AG10803 (cell line): Measurements from ENCODE around the gene RPP25L.
A peak's percentile ranks its signal among the peaks of the same experiment; 100 is the strongest.

Experiments used
- DNase-seq: peaks from one replicate; pipeline ENCODE4 v3.0.0; 2010; ENCODE audit warnings: low read depth
- H3K4me3 ChIP-seq: 2 replicates; pipeline ENCODE4 v1.5.1; 2011; ENCODE audit warnings: mild to moderate bottlenecking, low read length, control low read depth
- CTCF ChIP-seq: conservative IDR thresholded peaks from 2 replicates; pipeline ENCODE4 v1.5.1; 2011; ENCODE audit warnings: mild to moderate bottlenecking, low read length, control low read depth, inconsistent platforms

Gene RPP25L

GRCh38 chr9:34564617-34565016 is 47.3 kb downstream of the RPP25L start:
- no peak for TF ChIP-seq CTCF
- DNase-seq: no peak
- H3K4me3 ChIP-seq: no peak overlapping the region

DNA sequence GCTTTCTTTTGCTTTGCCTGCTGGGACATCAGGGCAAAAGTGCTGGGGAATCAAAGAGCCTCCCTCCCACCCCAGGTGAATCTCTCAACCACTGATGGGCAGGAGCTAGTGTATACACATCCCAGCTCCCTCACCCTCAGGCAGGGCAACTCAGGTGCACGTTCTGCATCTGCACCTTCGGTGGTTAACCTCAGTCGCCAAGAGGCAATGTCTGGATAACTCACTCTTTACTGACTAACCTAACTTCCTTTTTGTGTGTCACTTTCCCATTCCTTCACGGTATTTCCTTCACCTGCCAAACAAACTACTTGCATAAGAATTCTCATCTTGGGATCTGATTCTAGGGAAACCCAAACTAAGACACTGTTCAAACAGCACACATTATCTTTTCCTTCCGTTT is 48.6 kb downstream of the RPP25L start:
- no peak for TF ChIP-seq CTCF
- no peak for DNase-seq
- no peak overlapping the region for H3K4me3 ChIP-seq

DNA sequence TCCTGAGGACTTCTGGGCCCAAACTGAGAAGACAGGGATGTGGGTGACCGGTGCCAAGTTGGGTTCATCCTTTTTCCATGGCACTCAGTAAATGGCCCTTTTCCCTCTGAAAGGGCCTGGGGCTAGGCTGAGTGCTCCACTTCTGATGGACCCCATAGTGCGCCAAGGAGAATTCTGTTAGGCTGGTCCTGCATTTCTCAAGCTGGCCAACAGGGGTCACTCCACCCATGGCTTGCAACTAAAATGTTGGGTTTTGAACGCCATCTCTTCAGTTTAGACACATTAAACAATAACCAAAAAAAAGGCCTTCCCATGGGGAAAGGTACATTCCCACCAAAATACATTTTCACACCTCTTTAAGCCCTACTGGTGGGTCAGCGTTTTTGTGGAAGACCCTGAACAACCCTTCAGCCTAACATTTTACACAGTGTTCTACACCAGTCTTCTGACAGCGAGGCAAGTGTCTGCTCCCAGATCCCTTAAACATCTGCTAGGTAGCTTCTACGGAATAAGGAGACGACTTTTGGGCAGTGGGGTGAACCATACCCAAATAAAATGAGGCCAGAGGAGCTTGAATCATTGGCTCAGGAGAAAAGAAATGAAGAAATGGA is 49.7 kb downstream of the RPP25L start:
- peak; percentile 49 for TF ChIP-seq CTCF
- DNase-seq: no peak
- no peak overlapping the region for H3K4me3 ChIP-seq

DNA sequence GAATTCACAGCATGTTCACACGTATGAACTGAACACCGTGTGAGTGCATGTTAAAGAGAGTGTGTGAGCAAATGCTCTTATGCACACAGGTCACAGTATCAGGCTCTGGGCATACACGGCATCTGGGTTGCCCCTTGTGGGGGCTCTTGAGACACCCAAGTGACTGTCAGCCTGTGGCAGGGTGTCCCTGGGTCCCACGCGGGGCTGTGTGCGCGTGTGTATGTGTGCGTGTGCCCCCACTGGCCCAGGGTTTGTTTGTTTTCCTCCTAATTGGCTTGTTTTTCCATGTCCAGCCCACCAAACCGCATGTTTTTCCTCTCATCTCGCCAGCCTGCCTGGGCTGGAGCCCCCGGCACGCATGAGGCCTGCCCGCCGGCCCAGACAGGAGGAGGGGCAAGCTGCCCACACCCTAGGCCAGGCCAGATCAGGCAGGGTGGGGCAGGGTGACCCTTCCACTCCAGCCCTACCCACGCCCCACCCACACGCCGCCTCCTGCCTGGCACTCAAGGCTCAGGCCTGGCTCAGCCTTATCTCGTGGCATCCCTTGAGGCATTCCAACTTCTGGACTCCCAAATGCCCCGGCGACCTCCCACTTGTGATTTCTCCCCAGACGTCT is 51.2 kb downstream of the RPP25L start:
- no peak overlapping the region for H3K4me3 ChIP-seq
- TF ChIP-seq CTCF: no peak
- DNase-seq: no peak
